Retinal pigment epithelial cell (primary cell): Measurements from ENCODE around the gene LBX2.
A peak's percentile ranks its signal among the peaks of the same experiment; 100 is the strongest.
"Not testable (repeated sequence)": the region's sequence is repeated elsewhere in the genome, so short reads cannot be mapped to it uniquely, and the experiment has no call there.

ENCODE experiments used
- DNase-seq: peaks from one replicate; pipeline ENCODE4 v3.0.0-alpha.2; 2010; ENCODE audit warnings: low read depth
- H3K4me3 ChIP-seq: 2 replicates; pipeline ENCODE4 v1.5.1; 2011; ENCODE audit warnings: mild to moderate bottlenecking, low read length, control low read depth, moderate library complexity
- CTCF ChIP-seq: conservative IDR thresholded peaks from 2 replicates; pipeline ENCODE4 v1.5.1; 2011; ENCODE audit warnings: low read depth, low read length, control low read depth, inconsistent platforms

LBX2 gene

GRCh38 chr2:74488643-74489481 is 10.5 kb downstream of the LBX2 start:
- H3K4me3 ChIP-seq = no peak overlapping the region
- DNase-seq = no peak
- TF ChIP-seq CTCF = no peak

GRCh38 chr2:74486141-74486540 is 13.3 kb downstream of the LBX2 start:
- DNase-seq = no peak
- no peak overlapping the region for H3K4me3 ChIP-seq
- no peak for TF ChIP-seq CTCF

GRCh38 chr2:74483675-74484164 is 15.7 kb downstream of the LBX2 start:
- DNase-seq = not testable (repeated sequence)
- H3K4me3 ChIP-seq = peak overlapping the region; percentile 84

- peak; percentile 93 for TF ChIP-seq CTCF
Measured at GRCh38 chr2:74482801-74483674, 16.4 kb downstream of the LBX2 start, which contains the start of the genes CCDC142 and TTC31. CCDC142 (minus strand) TSS chr2:74482998; CDS start chr2:74482837, 161 bp downstream. TTC31 (plus strand) TSS chr2:74483081; CDS start chr2:74483096, 15 bp downstream.

GRCh38 chr2:74481961-74482800 is 17.2 kb downstream of the LBX2 start:
- no peak for TF ChIP-seq CTCF
- H3K4me3 ChIP-seq = peak overlapping the region; percentile 84
- no peak for DNase-seq

More at GRCh38 chr2:74482801-74483674, 16.4 kb downstream of the LBX2 start, which contains the start of the genes CCDC142 and TTC31:
- DNase-seq = peak; percentile 83
- peak within 1 kb of the TSS; percentile 84 for H3K4me3 ChIP-seq

- no peak for DNase-seq
- TF ChIP-seq CTCF = no peak
- H3K4me3 ChIP-seq = peak overlapping the region; percentile 84
Measured at GRCh38 chr2:74481431-74481830, 18.0 kb downstream of the LBX2 start.
